HT1080 (cell line): ENCODE measurements around the gene SSNA1. TPM values are rescaled to one million over a fixed set of nuclear protein-coding genes. Genes with fewer than 3 reads are reported as not detected.

ENCODE experiments used
- DNase-seq: peaks from one replicate; pipeline ENCODE4 v3.0.0-alpha.2; 2015; ENCODE audit warnings: low read depth
- polyA plus RNA-seq, 2 experiments: library from polyadenylated mRNA; depleted of rRNA; stranded (reverse); fragments of >200 nt; gene quantifications; 2 replicates each; pipeline ENCODE4 v1.2.3, GENCODE V29; 2015
- total RNA-seq: library from RNA; depleted of rRNA; stranded (reverse); fragments of >200 nt; shearing (Covaris generic); gene quantifications from 2 replicates; pipeline ENCODE4 v1.2.3, GENCODE V29; 2014; rRNA removed

SSNA1 gene
- 101 and 138 TPM in 2 replicates for total RNA-seq
- 72.9 and 99.9 TPM in 2 replicates for polyA plus RNA-seq (2015; cell fraction: cytosol; rRNA removed)
- polyA plus RNA-seq (2015; cell fraction: nucleus; rRNA removed), result 29.4 and 29.9 TPM in 2 replicates

GRCh38 chr9:137188490-137189296, at the start of gene SSNA1, which contains the start of gene ANAPC2:
SSNA1 (plus strand) TSS chr9:137188676; CDS start chr9:137188727, 51 bp downstream.
ANAPC2 (minus strand) TSS chr9:137188560; CDS start chr9:137188532, 28 bp downstream.
- peak; percentile 88 for DNase-seq

- DNase-seq, result no peak
Observed at GRCh38 chr9:137138722-137139467, 49.6 kb upstream of the SSNA1 start, which contains the start of gene GRIN1. GRIN1 (plus strand) TSS chr9:137139154; CDS start chr9:137139487, 333 bp downstream.

GRCh38 chr9:137139468-137140150, 48.9 kb upstream of the SSNA1 start:
- DNase-seq, result no peak

GRCh38 chr9:137140151-137141012, 48.1 kb upstream of the SSNA1 start:
- DNase-seq, result no peak

GRCh38 chr9:137141050-137141810, 47.2 kb upstream of the SSNA1 start:
- no peak for DNase-seq

- no peak for DNase-seq
Observed at GRCh38 chr9:137141976-137142936, 46.2 kb upstream of the SSNA1 start.

GRCh38 chr9:137143459-137143858, 45.0 kb upstream of the SSNA1 start:
- no peak for DNase-seq

GRCh38 chr9:137145731-137146526, 42.5 kb upstream of the SSNA1 start:
- no peak for DNase-seq

- DNase-seq, result no peak
Observed at GRCh38 chr9:137146527-137146918, 42.0 kb upstream of the SSNA1 start.

- DNase-seq, result no peak
Observed at GRCh38 chr9:137147091-137147792, 41.2 kb upstream of the SSNA1 start.

- DNase-seq, result no peak
Observed at GRCh38 chr9:137147793-137148160, 40.7 kb upstream of the SSNA1 start.

- no peak for DNase-seq
Observed at GRCh38 chr9:137148242-137148641, 40.2 kb upstream of the SSNA1 start.

- no peak for DNase-seq
Observed at GRCh38 chr9:137148661-137149060, 39.8 kb upstream of the SSNA1 start.

GRCh38 chr9:137149363-137149762, 39.1 kb upstream of the SSNA1 start:
- DNase-seq, result no peak

- DNase-seq, result no peak
Observed at GRCh38 chr9:137149942-137150616, 38.4 kb upstream of the SSNA1 start.

- peak; percentile 44 for DNase-seq
Observed at GRCh38 chr9:137150617-137151457, 37.6 kb upstream of the SSNA1 start.
